Measurements from ENCODE around the gene HMGN3.

DNA sequence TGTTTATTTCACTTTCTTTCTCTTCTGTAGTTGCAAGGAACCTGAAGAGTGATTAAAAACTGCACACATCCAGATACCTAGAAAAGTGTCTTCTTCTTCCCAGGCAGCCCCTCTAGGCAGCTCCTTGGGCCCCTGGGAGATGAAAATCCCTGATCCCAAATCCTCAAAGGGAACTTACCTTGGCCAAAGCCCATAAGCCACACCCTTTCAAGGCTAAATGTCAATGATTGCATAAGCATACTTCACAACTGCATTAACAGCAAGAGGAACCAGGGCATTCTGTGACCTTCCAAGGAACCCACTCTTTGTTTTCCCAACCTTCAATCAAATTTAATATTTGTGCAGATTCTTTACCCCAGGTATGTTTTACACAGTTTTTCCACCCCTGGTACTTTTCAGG, 4.4 kb upstream of the HMGN3 start:
- TF ChIP-seq, protein P1, sequence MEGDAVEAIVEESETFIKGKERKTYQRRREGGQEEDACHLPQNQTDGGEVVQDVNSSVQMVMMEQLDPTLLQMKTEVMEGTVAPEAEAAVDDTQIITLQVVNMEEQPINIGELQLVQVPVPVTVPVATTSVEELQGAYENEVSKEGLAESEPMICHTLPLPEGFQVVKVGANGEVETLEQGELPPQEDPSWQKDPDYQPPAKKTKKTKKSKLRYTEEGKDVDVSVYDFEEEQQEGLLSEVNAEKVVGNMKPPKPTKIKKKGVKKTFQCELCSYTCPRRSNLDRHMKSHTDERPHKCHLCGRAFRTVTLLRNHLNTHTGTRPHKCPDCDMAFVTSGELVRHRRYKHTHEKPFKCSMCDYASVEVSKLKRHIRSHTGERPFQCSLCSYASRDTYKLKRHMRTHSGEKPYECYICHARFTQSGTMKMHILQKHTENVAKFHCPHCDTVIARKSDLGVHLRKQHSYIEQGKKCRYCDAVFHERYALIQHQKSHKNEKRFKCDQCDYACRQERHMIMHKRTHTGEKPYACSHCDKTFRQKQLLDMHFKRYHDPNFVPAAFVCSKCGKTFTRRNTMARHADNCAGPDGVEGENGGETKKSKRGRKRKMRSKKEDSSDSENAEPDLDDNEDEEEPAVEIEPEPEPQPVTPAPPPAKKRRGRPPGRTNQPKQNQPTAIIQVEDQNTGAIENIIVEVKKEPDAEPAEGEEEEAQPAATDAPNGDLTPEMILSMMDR (IDR thresholded peaks at IDR 0.05) = no peak
- no peak for TF ChIP-seq POLR2A (IDR thresholded peaks at IDR 0.05)

Data from breast epithelium (tissue), 3 donors.